Measurements from ENCODE around the gene ECHS1. TPM values are rescaled to one million over a fixed set of nuclear protein-coding genes. Genes with fewer than 3 reads are reported as not detected.

The ECHS1 gene
- total RNA-seq, 1 experiment from 2014 or later: 90.7 TPM

DNA sequence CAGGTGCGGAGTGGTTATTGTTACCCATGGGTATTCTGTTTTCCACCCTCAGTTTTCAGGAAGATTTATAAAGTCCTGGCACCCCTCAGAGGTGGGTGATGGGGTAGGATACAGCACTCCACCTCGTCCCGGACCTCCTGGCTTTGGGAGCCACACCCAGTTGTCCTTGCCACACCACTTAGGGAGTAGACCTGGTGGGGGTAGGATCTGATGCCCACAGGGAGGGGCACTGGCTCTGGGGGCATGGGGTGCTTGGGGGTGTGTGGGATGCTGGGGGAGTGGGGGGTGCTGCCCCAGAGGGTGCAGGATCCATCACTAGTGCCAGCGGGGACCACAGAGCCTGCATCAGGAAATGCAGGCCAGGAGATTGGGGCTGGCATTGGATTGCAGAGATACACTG, 60.0 kb downstream of the ECHS1 start:
- no peaks in the 10 kb centered on the region; the same call in 1 of the 2 replicates for H4K20me1 ChIP-seq (ENCODE audit: insufficient read depth)
- POLR2A ChIA-PET (ENCODE audit: unreplicated experiment): no interaction called here
- no peaks in the 10 kb centered on the region for H3K9me3 ChIP-seq (ENCODE audit: insufficient read depth, low read depth)
- H3K27me3 ChIP-seq (ENCODE audit: insufficient read depth, low read depth): no peaks in the 10 kb centered on the region
- H3K36me3 ChIP-seq (ENCODE audit: low read depth): no peaks in the 10 kb centered on the region
- intact Hi-C loops (cut with micrococcal nuclease; ENCODE audit: unreplicated experiment): no loop called here
- no peak overlapping the region for H3K4me2 ChIP-seq
- H3K4me1 ChIP-seq (replicated peaks; ENCODE audit: insufficient read depth): 0 out of 2 replicates have a peak, but pooled peaks cover 4% of the 10 kb centered on the region
- TF ChIP-seq EZH2 (IDR thresholded peaks at IDR 0.05; ENCODE audit: low read depth) (no peak), CTCF (conservative IDR thresholded peaks at IDR 0.05) (no peak)
- CTCF ChIA-PET: interaction anchor here (1.0 kb wide), 1 partner anchor 17 kb away, joined by 3 read pairs; no protein-coding TSS in a partner anchor
- BruUV-seq (replicated peaks): no TSS peak
- no peak for DNase-seq
- no peak overlapping the region for H2AFZ ChIP-seq
- no peaks in the 10 kb centered on the region for H3F3A ChIP-seq (ENCODE audit: insufficient read depth, low read depth)
- H3K79me2 ChIP-seq (ENCODE audit: low read depth): peaks cover 2% of the 10 kb centered on the region
- H3K9me2 ChIP-seq (ENCODE audit: insufficient read depth): no peaks in the 10 kb centered on the region
- H3K4me3 ChIP-seq: no peak overlapping the region
- H3K27ac ChIP-seq: no peak overlapping the region

DNA sequence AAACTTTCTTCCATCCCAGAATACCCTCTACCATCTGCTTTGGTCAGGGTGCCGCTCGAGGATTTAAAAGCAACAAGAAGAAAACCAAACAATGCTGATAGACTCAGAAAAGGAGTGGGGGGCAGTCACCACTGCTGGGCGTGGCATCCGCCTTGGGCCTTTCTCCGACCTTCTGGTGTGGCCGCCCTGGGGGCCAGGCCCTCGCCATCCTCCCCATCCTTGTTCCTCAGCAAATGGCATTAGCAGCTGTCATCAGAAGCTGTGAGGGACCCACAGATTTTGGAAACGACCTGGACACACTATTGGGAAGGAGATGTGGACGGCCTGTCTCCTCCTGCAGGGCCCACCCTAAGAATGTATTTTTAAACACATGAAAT, 60.4 kb downstream of the ECHS1 start:
- H3K4me3 ChIP-seq: no peak overlapping the region
- H2AFZ ChIP-seq: no peak overlapping the region
- CTCF ChIA-PET: no interaction called here
- H3K4me2 ChIP-seq: no peak overlapping the region
- intact Hi-C loops (cut with micrococcal nuclease; ENCODE audit: unreplicated experiment): no loop called here
- H3F3A ChIP-seq (ENCODE audit: insufficient read depth, low read depth): no peaks in the 10 kb centered on the region
- BruUV-seq (replicated peaks): no TSS peak
- TF ChIP-seq EZH2 (IDR thresholded peaks at IDR 0.05; ENCODE audit: low read depth) (no peak), CTCF (conservative IDR thresholded peaks at IDR 0.05) (no peak)
- H3K36me3 ChIP-seq (ENCODE audit: low read depth): no peaks in the 10 kb centered on the region
- 0 out of 2 replicates have a peak, but pooled peaks cover 4% of the 10 kb centered on the region for H3K4me1 ChIP-seq (replicated peaks; ENCODE audit: insufficient read depth)
- POLR2A ChIA-PET (ENCODE audit: unreplicated experiment): no interaction called here
- H3K27me3 ChIP-seq (ENCODE audit: insufficient read depth, low read depth): no peaks in the 10 kb centered on the region
- H4K20me1 ChIP-seq (ENCODE audit: insufficient read depth): no peaks in the 10 kb centered on the region; the same call in 1 of the 2 replicates
- H3K9me2 ChIP-seq (ENCODE audit: insufficient read depth): no peaks in the 10 kb centered on the region
- no peak overlapping the region for H3K27ac ChIP-seq
- peaks cover 7% of the 10 kb centered on the region for H3K79me2 ChIP-seq (ENCODE audit: low read depth)
- H3K9me3 ChIP-seq (ENCODE audit: insufficient read depth, low read depth): no peaks in the 10 kb centered on the region
- DNase-seq: no peak

Small RNA genes within 50 kb of the gene (microRNA-seq; reads per million reads assigned to microRNA genes)
- 7.4 reads per million, percentile 7 among the genes with 10 or more reads in this experiment for gene MIR3944 (ENCODE audit: borderline number of aligned reads, borderline replicate concordance)

Other genes with a start within 250 kb of the ECHS1 start
- gene KNDC1, start 213.1 kb downstream of the ECHS1 start, total RNA-seq (2021): 1.2 and 1.7 TPM in 2 replicates
- not detected in 2 replicates for gene UTF1, start 143.1 kb downstream of the ECHS1 start, total RNA-seq (2021)
- not detected in 2 replicates for gene VENTX, start 135.5 kb downstream of the ECHS1 start, total RNA-seq (2021)
- 18.3 and 31.5 TPM in 2 replicates for gene ADAM8, start 96.5 kb downstream of the ECHS1 start, total RNA-seq (2021)
- 40.7 and 52.8 TPM in 2 replicates for gene TUBGCP2, start 64.5 kb downstream of the ECHS1 start, total RNA-seq (2021)
- gene ZNF511, start 64.4 kb downstream of the ECHS1 start, total RNA-seq (2021): 40.1 and 44.7 TPM in 2 replicates
- not detected in 2 replicates for gene CALY, start 36.5 kb downstream of the ECHS1 start, total RNA-seq (2021)
- not detected in 2 replicates for gene PRAP1, start 26.0 kb downstream of the ECHS1 start, total RNA-seq (2021)
- gene FUOM, start 15.3 kb downstream of the ECHS1 start, total RNA-seq (2021): 7.4 and 12.5 TPM in 2 replicates
- gene PAOX, start 5.9 kb upstream of the ECHS1 start, total RNA-seq (2021): 5.7 and 9.5 TPM in 2 replicates
- gene MTG1, start 20.8 kb upstream of the ECHS1 start, total RNA-seq (2021): 33.0 and 45.9 TPM in 2 replicates
- gene SPRN, start 51.3 kb upstream of the ECHS1 start, total RNA-seq (2021): not detected in 2 replicates
- 1.0 and 2.0 TPM in 2 replicates for gene SCART1, start 80.6 kb upstream of the ECHS1 start, total RNA-seq (2021)
- 1.6 and 3.0 TPM in 2 replicates for gene CYP2E1, start 154.0 kb upstream of the ECHS1 start, total RNA-seq (2021)
- not detected in 2 replicates for gene SYCE1, start 192.2 kb upstream of the ECHS1 start, total RNA-seq (2021)